HCT116 (cell line): ENCODE results near the gene SKIC8. TPM values are rescaled to one million over a fixed set of nuclear protein-coding genes. Genes with fewer than 3 reads are reported as not detected.

Experiments used
- ATAC-seq: fragments of 200-7000 bp; cut with Tn5 transposase; 2 replicates; pipeline ENCODE4 v1.9.1; 2020; ENCODE audit warnings: mild to moderate bottlenecking, moderate library complexity
- BruUV-seq: library from RNA; stranded (reverse); fragments of 400-500 nt; replicated peaks from 2 replicates; lab custom pipeline; 2021; lab: Mats Ljungman, UMichigan
- CTCF ChIA-PET: fragments of 300-600 bp; sonication (Branson Sonifier 250); formaldehyde crosslinking; loops from one replicate; lab custom pipeline; 2021; ENCODE audit warnings: antibody characterized with exemption; lab: Charles Lee
- POLR2A ChIA-PET: fragments of 300-600, 350-600 bp; sonication (Branson Sonifier 250); formaldehyde crosslinking; loops from one replicate; lab custom pipeline; 2021; ENCODE audit warnings: antibody characterized with exemption; lab: Charles Lee
- RAD21 ChIA-PET, 2 experiments: fragments of 300-600 bp; sonication (Branson Sonifier 250); formaldehyde crosslinking; loops; one replicate each; lab custom pipeline; 2023; ENCODE audit warnings: low total read pairs in 2 of 2; ENCODE audit not compliant: uncharacterized antibody in 2 of 2, unreplicated experiment in 2 of 2, low non-redundant PET in 1 of 2; lab: Charles Lee
- DNase-seq: peaks from one replicate; pipeline ENCODE4 v3.0.0-alpha.2; 2010; ENCODE audit warnings: low read depth, low spot score
- H2AFZ ChIP-seq: fragments of 200-600 bp; shearing (Covaris generic), sonication (generic); 2 replicates; pipeline ENCODE4 v1.6.1; 2017; ENCODE audit warnings: low read depth, mixed run types, mixed read lengths, antibody characterized with exemption, low read length; ENCODE audit not compliant: poor library complexity, severe bottlenecking
- H3K27ac ChIP-seq: 2 replicates; pipeline ENCODE4 v1.5.1; 2012; ENCODE audit warnings: low read depth, low read length
- H3K27me3 ChIP-seq: fragments of 200-600 bp; sonication (generic); 2 replicates; pipeline ENCODE4 v1.6.1; 2016; ENCODE audit warnings: mixed run types, low read length, mixed read lengths; ENCODE audit not compliant: insufficient read depth
- H3K36me3 ChIP-seq, 2 experiments: fragments of 200-500 bp in 1 of 2; fragments of 200-600 bp in 1 of 2; sonication (Bioruptor generic) in 1 of 2; sonication (generic) in 1 of 2; 2 replicates each; pipeline versions ENCODE4 v1.5.1 to v1.6.1; 2014 to 2016; ENCODE audit warnings: low read length in 2 of 2, inconsistent platforms in 1 of 2, mixed read lengths in 1 of 2, mixed run types in 1 of 2; ENCODE audit not compliant: insufficient read depth in 2 of 2, control insufficient read depth in 1 of 2
- H3K4me1 ChIP-seq, 2 experiments: fragments of 200-600 bp in 1 of 2; sonication (generic) in 1 of 2; 2 replicates each; pipeline versions ENCODE4 v1.5.1 to v1.6.1; 2012 to 2017; ENCODE audit warnings: low read length in 2 of 2, inconsistent platforms in 1 of 2, mild to moderate bottlenecking in 1 of 2, mixed read lengths in 1 of 2, mixed run types in 1 of 2, moderate library complexity in 1 of 2; ENCODE audit not compliant: insufficient read depth in 2 of 2, control insufficient read depth in 1 of 2
- H3K4me2 ChIP-seq: fragments of 200-600 bp; sonication (generic); 2 replicates; pipeline ENCODE4 v1.6.1; 2017; ENCODE audit warnings: mixed run types, low read length, mixed read lengths
- H3K4me3 ChIP-seq, 2 experiments: fragments of 200-600 bp in 1 of 2; sonication (generic) in 1 of 2; replicated peaks in 1 of 2; 2 replicates each; pipeline ENCODE4 v1.5.1; 2011 to 2016; ENCODE audit warnings: low read length in 2 of 2, control low read depth in 1 of 2, low read depth in 1 of 2, mild to moderate bottlenecking in 1 of 2, mixed read lengths in 1 of 2, mixed run types in 1 of 2
- H3K79me2 ChIP-seq: fragments of 200-600 bp; sonication (generic); 2 replicates; pipeline ENCODE4 v1.6.1; 2017; ENCODE audit warnings: mild to moderate bottlenecking, mixed run types, low read length, moderate library complexity, mixed read lengths; ENCODE audit not compliant: insufficient read depth
- H3K9ac ChIP-seq: fragments of 200-600 bp; sonication (generic); 2 replicates; pipeline ENCODE4 v1.6.1; 2016; ENCODE audit warnings: low read length, mixed read lengths
- H3K9me2 ChIP-seq: fragments of 200-600 bp; sonication (generic), shearing (Covaris generic); 2 replicates; pipeline ENCODE4 v1.6.1; 2017; ENCODE audit warnings: mixed run types, mild to moderate bottlenecking, moderate library complexity; ENCODE audit not compliant: insufficient read depth
- H3K9me3 ChIP-seq, 2 experiments: fragments of 200-500 bp in 1 of 2; fragments of 200-600 bp in 1 of 2; sonication (Bioruptor generic) in 1 of 2; sonication (generic) in 1 of 2; 2 replicates each; pipeline ENCODE4 v1.6.1; 2014 to 2017; ENCODE audit warnings: low read length in 2 of 2, mixed read lengths in 2 of 2, inconsistent platforms in 1 of 2, low read depth in 1 of 2, mild to moderate bottlenecking in 1 of 2, mixed run types in 1 of 2, moderate library complexity in 1 of 2; ENCODE audit not compliant: control insufficient read depth in 1 of 2, insufficient read depth in 1 of 2
- H4K20me1 ChIP-seq: fragments of 200-600 bp; sonication (generic), shearing (Covaris generic); 2 replicates; pipeline ENCODE4 v1.6.1; 2017; ENCODE audit warnings: mixed run types, mild to moderate bottlenecking, moderate library complexity; ENCODE audit not compliant: insufficient read depth
- RAD21 ChIP-seq: IDR thresholded peaks from 2 replicates; pipeline ENCODE4 v1.6.1; 2012; ENCODE audit warnings: low read depth, mild to moderate bottlenecking
- SRF ChIP-seq: IDR thresholded peaks from 2 replicates; pipeline ENCODE4 v1.6.1; 2012; ENCODE audit warnings: low read depth
- TCF7L2 ChIP-seq: IDR thresholded peaks from 2 replicates; pipeline ENCODE4 v1.7.0; 2011; ENCODE audit warnings: borderline replicate concordance, inconsistent platforms; ENCODE audit not compliant: insufficient read depth, insufficient read length; ENCODE audit errors: extremely low read depth
- ZFX ChIP-seq: fragments of 450-650 bp; IDR thresholded peaks from 2 replicates; pipeline ENCODE4 v1.6.1; 2017
- ZNF274 ChIP-seq: fragments of 200-500 bp; sonication (Bioruptor generic); IDR thresholded peaks from 2 replicates; pipeline ENCODE4 v1.6.1; 2014; ENCODE audit warnings: mild to moderate bottlenecking, low read depth, low read length, inconsistent platforms
- intact Hi-C: fragments of 100-400 bp; cut with micrococcal nuclease; formaldehyde crosslinking; loops from 2 replicates; pipeline ENCODE4 v1.10.0; 2022
- total RNA-seq: library from RNA; stranded (reverse); gene quantifications from one replicate; pipeline ENCODE4 v1.2.1, GENCODE V29; 2021; ENCODE audit not compliant: unreplicated experiment
- TF ChIP-seq, protein P1 (sequence below): IDR thresholded peaks from 2 replicates; pipeline ENCODE4 v1.6.1; 2012
- TF ChIP-seq, protein P2 (sequence below), 3 experiments: fragments of 200-600 bp in 1 of 3; sonication (generic) in 1 of 3; IDR thresholded peaks in 2 of 3; conservative IDR thresholded peaks in 1 of 3; 2 replicates each; pipeline ENCODE4 v1.5.1; 2012 to 2017; ENCODE audit warnings: low read depth in 2 of 3, low read length in 2 of 3, antibody characterized with exemption in 1 of 3, borderline replicate concordance in 1 of 3, control low read depth in 1 of 3, mild to moderate bottlenecking in 1 of 3, mixed read lengths in 1 of 3, mixed run types in 1 of 3, moderate library complexity in 1 of 3; ENCODE audit not compliant: insufficient read depth in 1 of 3

SKIC8 gene
- total RNA-seq, 1 experiment from 2014 or later = 57.1 TPM

DNA sequence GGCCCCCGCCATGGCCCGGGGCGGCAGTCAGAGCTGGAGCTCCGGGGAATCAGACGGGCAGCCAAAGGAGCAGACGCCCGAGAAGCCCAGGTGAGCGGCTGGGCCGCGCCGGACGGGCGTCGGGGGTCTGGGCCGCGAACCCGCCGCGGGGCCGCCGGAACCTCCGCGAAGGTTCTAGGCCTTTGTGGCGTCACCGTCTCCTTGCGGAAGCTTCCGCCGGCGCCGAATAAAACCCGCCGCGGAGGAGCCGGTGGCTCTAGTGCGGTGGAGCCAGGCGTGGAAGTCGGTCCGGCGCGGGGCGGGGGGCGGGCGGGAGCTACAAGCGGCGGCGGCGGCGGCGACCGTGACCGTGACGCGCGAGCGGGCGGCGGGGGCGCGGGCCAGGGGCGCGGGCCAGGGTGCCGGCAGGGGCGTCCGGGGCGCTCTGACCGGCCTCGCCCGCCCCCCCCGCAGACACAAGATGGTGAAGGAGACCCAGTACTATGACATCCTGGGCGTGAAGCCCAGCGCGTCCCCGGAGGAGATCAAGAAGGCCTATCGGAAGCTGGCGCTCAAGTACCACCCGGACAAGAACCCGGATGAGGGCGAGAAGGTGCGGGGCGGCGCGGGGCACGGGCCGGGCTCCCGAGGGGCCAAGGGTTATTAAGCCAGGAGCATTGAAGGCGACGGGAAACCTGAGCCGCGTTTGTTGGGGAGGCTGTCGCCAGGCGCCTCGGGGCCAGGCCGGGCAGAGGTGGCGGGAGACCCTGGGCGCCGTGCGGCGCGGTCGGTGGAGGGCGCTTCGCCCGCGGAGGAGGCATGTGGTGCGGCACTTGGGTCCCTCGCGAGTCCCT, 34.9 kb downstream of the SKIC8 start, which contains the start of gene DNAJA4 (continued):
- TF ChIP-seq RAD21 (0 out of 2 replicates have a peak, but pooled peaks have one; percentile 11), TCF7L2 (peak; percentile 5), ZNF274 (no peak)

DNA sequence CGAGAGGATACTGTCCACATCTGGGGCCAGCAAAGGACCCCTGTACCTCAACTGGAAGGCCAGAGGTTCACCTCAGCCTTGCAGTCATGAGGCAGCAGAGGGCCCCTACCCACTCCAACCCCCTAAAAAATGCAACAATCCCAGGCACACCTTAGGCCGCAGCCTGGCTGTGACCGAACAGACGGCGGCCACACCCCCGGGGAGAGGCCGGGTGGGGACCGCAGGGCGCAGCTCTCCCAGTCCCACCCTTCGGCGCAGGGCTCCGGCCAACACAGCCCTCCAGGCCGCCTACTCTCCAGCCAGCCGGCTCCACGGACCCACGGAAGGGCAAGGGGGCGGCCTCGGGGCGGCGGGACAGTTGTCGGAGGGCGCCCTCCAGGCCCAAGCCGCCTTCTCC, 35.5 kb downstream of the SKIC8 start:
- Histone ChIP-seq H3K36me3 (peaks cover 2 to 21% of the 10 kb centered on the region in 2 experiments; a peak in 3 of 4 replicates), H3K4me3 (peak overlapping the region; percentile 65 to 75), H3K9me3 (no peaks in the 10 kb centered on the region), H3K27ac (peak overlapping the region; percentile 98), H2AFZ (no peak overlapping the region), H3K27me3 (no peaks in the 10 kb centered on the region), H3K4me1 (peaks cover 8 to 23% of the 10 kb centered on the region in 2 experiments), H3K79me2 (peaks cover 43% of the 10 kb centered on the region), H3K9ac (peak overlapping the region; percentile 91), H3K4me2 (peak overlapping the region; percentile 95), H4K20me1 (no peaks in the 10 kb centered on the region), H3K9me2 (no peaks in the 10 kb centered on the region)
- no TSS peak for BruUV-seq
- DNase-seq = no peak
- ChIA-PET CTCF (interaction anchor here (1.1 kb wide), 1 partner anchor 152 kb away, joined by 3 read pairs; no protein-coding TSS in a partner anchor), RAD21 (interaction anchor here in 1 of 2 experiments (0.5 kb wide), 1 partner anchor 133 kb away, joined by 3 read pairs; no protein-coding TSS in a partner anchor), POLR2A (interaction anchor here (0.6 to 3.8 kb wide), 2 partner anchors 35 to 276 kb away, joined by 3 to 23 read pairs; partner anchors contain the start of gene SKIC8)
- ATAC-seq = peak; percentile 74
- intact Hi-C loops = no loop called here
- TF ChIP-seq, protein P1, sequence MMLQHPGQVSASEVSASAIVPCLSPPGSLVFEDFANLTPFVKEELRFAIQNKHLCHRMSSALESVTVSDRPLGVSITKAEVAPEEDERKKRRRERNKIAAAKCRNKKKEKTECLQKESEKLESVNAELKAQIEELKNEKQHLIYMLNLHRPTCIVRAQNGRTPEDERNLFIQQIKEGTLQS = no peak
- TF ChIP-seq SRF = no peak
- TF ChIP-seq, protein P2, sequence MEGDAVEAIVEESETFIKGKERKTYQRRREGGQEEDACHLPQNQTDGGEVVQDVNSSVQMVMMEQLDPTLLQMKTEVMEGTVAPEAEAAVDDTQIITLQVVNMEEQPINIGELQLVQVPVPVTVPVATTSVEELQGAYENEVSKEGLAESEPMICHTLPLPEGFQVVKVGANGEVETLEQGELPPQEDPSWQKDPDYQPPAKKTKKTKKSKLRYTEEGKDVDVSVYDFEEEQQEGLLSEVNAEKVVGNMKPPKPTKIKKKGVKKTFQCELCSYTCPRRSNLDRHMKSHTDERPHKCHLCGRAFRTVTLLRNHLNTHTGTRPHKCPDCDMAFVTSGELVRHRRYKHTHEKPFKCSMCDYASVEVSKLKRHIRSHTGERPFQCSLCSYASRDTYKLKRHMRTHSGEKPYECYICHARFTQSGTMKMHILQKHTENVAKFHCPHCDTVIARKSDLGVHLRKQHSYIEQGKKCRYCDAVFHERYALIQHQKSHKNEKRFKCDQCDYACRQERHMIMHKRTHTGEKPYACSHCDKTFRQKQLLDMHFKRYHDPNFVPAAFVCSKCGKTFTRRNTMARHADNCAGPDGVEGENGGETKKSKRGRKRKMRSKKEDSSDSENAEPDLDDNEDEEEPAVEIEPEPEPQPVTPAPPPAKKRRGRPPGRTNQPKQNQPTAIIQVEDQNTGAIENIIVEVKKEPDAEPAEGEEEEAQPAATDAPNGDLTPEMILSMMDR (IDR thresholded peaks at IDR 0.05 in 2 of 3, conservative IDR thresholded peaks at IDR 0.05 in 1 of 3; ENCODE audit: borderline replicate concordance in 1 of 3, insufficient read depth in 1 of 3, low read depth in 2 of 3, low read length in 2 of 3) = no peak
- no peak for TF ChIP-seq ZFX
